SHP77 (cell line): ENCODE data around the gene FHIT.

Source experiments
- DNase-seq, 2 experiments: peaks; one replicate each; lab custom pipeline; 2025; lab: John Stamatoyannopoulos, UW

Gene FHIT

DNA sequence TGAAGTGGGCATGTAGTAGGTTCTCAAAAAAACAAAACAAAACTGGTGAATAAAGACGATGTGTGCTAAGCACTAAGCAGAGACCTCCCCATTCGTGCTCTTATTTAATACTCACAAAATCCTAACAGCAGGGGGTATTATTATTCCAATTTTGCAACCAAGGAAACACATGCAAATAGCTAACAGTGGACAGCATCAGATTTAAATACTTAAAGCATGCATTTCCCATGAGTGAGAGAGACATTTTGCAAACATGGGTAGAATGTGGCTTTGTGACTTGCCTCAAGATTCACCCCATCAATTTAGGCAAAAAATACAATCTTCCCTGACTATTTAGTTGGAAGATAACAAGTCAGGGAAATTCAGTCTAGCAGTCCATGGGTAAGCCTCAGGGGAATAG is 1255.2 kb downstream of the FHIT start:
- no peak for DNase-seq

- no peak for DNase-seq
Observed at GRCh38 chr3:59995563-59995962, 1255.7 kb downstream of the FHIT start.

- DNase-seq = no peak
Observed at GRCh38 chr3:59994732-59995304, 1256.4 kb downstream of the FHIT start.

DNA sequence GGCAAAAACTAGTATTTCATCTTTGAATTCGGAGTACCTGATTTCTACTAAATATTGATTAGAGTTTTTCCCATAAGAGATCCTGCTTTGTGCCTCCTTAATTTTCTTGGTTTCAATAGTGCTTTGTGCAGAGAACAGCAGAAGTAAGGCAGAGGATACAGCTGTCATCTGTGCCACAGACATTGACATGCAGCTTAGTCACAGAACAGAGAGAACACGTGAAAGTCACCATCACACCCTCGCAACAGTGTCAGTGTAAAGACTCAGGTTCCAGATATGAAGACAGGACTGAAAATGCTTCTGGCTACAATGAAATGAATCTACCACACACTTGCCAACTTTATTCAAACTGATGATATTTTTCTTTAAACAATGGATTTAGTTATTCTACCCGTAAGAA is 1258.7 kb downstream of the FHIT start:
- no peak for DNase-seq

- DNase-seq = no peak
Observed at GRCh38 chr3:59990915-59991314, 1260.3 kb downstream of the FHIT start.

DNA sequence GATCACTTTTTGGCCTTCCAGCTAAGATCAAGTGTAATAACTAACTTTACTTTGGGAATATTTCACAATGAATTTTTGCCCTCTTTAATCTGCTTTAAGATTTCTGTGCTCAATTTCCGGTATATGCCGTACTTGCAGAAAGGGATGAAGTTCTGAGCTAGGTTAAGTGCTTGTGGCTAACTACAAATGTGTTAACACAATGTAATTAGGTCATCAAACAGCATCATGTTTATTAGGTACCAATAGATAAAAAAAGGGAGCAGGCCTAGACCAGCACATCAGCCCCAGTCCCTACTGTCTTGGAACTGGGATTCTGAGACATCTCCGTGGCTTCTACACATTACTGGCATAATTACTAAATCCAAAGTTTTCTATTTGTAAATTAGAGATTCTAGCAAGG is 1268.7 kb downstream of the FHIT start:
- DNase-seq = no peak

DNA sequence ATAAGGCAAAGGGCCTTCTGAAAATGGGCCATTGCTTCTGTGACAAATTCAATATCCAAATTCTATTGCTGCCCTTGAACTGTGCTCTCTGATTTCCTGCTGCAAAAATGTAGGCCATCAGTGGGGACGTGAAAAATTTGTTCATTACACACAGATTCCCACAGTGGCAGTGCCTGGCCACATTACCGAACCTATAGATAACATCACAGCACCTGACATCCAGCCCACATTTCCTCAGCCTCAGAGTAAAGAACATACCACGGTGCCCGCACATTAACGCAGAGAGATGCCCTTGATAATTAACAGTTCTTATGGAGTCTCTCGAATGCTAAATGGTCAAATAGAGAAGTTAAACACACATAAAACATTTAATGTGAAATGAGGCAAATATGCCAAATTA is 1269.9 kb downstream of the FHIT start:
- DNase-seq = no peak

- DNase-seq = no peak
Observed at GRCh38 chr3:59980576-59980975, 1270.7 kb downstream of the FHIT start.

DNA sequence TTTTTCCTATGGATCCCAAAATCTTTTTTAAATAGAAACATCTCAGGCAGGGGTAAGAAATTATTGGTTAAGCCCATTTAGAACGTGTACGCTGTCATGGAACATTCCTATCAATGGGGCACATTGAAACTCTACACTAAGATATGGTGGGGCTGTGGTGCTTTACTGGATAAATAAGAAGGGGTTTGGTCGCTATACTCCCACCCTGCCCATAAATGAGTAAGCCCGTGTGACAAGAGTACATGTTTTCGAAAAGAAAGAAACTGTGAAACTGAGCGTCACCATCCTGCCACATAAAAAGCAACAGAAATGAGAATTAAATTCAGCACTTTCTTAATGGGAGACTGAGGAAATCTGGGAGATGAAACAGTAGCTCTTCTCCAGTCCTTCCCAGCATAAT is 1271.7 kb downstream of the FHIT start:
- no peak for DNase-seq

DNA sequence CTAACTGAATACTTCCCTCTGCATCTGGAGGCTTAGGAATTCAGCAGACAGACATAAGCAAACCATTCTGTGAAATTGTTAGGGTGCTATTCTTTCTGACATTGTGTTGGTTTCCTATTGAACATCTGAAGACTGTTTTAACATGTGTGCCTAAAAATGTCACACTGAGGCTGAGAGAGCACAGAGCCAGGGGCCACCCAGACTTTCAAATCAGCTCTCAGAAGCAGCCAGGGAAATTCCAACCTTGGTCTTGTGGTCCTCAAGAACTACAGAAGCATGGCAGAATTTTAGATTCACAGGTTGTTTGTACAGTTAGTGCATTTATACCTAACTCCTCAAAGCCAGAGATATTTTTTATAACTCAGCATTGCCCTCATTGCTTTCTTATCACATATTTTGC is 1272.3 kb downstream of the FHIT start:
- DNase-seq = no peak

DNA sequence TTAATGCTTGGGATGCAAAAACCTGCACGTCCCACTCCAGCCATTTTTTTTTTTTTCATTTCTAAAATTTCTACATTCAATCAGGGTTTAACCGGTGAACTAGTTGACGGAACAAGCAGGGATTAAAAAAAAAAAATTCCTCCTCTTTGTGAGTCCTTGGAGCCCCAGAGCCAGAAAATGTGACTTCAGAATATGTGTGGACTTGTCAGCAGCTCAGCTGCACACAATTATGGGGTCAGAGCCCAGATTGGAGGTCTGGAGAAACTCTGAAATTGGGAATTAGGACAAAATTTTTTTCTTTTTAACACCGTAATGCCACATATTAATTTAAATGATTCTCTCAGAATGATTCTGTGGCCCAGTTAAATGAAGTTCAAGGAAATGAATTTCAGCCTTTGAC is 1280.5 kb downstream of the FHIT start:
- DNase-seq = no peak

GRCh38 chr3:59970376-59970775 is 1280.9 kb downstream of the FHIT start:
- no peak for DNase-seq

GRCh38 chr3:59968513-59969045 is 1282.7 kb downstream of the FHIT start:
- no peak for DNase-seq

- DNase-seq = no peak
Observed at GRCh38 chr3:59963676-59964075, 1287.6 kb downstream of the FHIT start.

- DNase-seq = no peak
Observed at GRCh38 chr3:59957150-59957549, 1294.1 kb downstream of the FHIT start.

DNA sequence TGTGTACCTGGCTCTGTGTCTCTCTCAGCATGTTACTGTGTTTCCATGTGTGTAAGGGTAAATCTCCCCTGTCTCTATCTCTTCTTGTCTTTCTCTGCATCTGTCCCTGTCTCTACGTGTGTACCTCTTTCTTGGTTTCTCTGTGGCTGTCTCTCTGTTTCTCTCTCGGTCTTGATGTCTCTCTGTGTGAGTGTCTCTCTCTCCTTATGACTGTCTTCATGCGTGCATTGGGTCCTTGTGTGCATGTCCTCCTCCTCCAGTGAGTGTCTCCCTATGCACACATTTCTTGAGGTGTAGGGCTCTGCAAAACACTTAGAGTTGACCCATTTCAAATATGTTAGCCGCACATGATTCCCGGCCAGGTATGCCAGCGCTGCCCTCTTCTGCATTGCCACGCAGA is 1298.1 kb downstream of the FHIT start:
- DNase-seq = no peak

GRCh38 chr3:59949311-59949710 is 1301.9 kb downstream of the FHIT start:
- no peak for DNase-seq

DNA sequence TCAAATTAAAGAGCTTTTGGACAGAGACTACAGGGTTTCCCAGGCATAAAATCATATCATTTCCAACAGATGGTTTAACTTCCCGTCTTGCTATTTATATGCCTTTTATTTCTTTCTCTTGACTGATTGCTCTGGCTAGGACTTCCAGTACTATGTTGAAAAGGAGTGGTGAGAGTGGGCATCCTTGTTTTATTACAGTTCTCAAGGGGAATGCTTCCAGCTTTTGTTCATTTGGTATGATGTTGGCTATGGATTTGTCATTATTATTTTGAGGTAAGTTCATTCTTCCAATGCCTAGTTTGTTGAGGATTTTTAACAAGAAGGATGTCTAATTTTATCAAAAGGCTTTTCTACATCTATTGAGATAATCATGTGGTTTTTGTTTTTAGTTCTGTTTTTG is 1304.9 kb downstream of the FHIT start:
- no peak for DNase-seq

- DNase-seq = no peak
Observed at GRCh38 chr3:59940718-59941117, 1310.5 kb downstream of the FHIT start.

DNA sequence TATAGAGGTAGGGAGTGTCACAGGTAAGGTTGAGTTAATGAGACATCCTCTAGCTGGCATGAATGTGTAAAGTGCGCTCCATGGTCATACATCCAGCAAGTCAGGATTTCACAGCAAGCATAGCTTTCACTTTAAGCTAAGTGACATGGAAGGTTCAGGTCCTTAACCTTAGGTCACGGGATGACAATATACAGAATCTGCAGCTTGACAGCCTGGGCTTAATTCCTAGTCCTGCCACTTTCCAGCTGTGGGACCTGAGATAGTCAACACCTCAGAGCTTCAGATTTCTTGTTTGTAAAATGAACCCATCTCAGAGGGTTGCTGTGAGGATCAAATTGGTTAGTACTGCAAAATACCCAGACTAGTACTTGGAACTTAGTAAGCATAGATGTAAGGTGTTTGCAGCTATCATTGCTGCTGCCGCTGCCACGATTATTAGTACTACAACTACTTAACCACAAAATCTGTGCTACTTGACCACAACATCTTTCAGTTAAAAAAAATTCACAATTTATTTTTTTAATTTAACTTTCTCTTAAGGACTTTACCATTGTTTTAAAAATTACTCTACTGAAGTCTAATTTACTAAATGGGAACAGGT is 1311.3 kb downstream of the FHIT start:
- DNase-seq = no peak

GRCh38 chr3:59938828-59939227 is 1312.4 kb downstream of the FHIT start:
- no peak for DNase-seq

DNA sequence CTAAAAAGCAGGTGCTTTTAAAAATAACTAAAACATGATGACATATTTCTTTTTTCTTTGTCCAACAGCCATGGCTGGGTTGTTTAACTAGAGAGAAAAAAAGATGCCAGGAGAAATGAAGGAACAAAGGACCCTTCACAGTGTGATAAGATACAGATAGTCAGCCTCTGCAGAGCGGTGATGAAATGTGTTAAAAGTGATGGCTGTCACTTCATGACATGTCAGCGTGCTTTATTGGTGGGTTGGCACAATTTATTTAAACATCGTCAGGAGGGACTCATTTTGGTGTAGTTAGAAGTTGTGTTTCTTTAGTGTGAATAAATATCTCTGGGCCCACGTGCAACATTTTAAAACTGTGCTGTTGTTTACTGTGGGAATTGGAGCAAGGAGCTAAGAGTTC is 1314.1 kb downstream of the FHIT start:
- no peak for DNase-seq

- DNase-seq = no peak
Observed at GRCh38 chr3:59936472-59936871, 1314.8 kb downstream of the FHIT start.

GRCh38 chr3:59935025-59935424 is 1316.2 kb downstream of the FHIT start:
- DNase-seq = no peak
